Bronchial smooth muscle cell (primary cell): ENCODE results near the gene PKD2. TPM values are rescaled to one million over a fixed set of nuclear protein-coding genes. Genes with fewer than 3 reads are reported as not detected.

Experiments used
- total RNA-seq: library from RNA; depleted of rRNA; stranded (reverse); fragments of >200 nt; gene quantifications from 2 replicates; pipeline ENCODE4 v1.2.1, GENCODE V29; 2014

PKD2 gene
- total RNA-seq = 64.3 and 95.7 TPM in 2 replicates

GRCh38 chr4:88007304-88008121, at the start of gene PKD2:
TSS of gene PKD2 (plus strand) at chr4:88007635. CDS start at chr4:88007734, 99 bp downstream.

GRCh38 chr4:87975466-87975865, 32.0 kb upstream of the PKD2 start, which contains the start of gene SPP1:
TSS of gene SPP1 (plus strand) at chr4:87975714. CDS start at chr4:87976896, 1,182 bp downstream.

Other genes starting within 250 kb of the PKD2 start
- gene IBSP, start 208.1 kb upstream of the PKD2 start, total RNA-seq = not detected in 2 replicates
- not detected in 2 replicates for gene MEPE, start 174.7 kb upstream of the PKD2 start, total RNA-seq
- gene SPP1, start 31.9 kb upstream of the PKD2 start, total RNA-seq = 0.09 and 0.47 TPM in 2 replicates
- 1.1 and 1.3 TPM in 2 replicates for gene ABCG2, start 151.0 kb downstream of the PKD2 start, total RNA-seq